Measurements from ENCODE around the gene SMAD3. TPM values are rescaled to one million over a fixed set of nuclear protein-coding genes. Genes with fewer than 3 reads are reported as not detected.
A peak's percentile ranks its signal among the peaks of the same experiment; 100 is the strongest.

Gene SMAD3
- total and polyA plus RNA-seq, 2 experiments from 2014 or later = 30.8 to 34.0 TPM

- H3K4me1 ChIP-seq (ENCODE audit: insufficient read depth) = peaks cover 55% of the 10 kb centered on the region
- H3K4me2 ChIP-seq (ENCODE audit: unreplicated experiment) = no peak overlapping the region
- TF ChIP-seq EZH2phosphoT487 (IDR thresholded peaks at IDR 0.05; ENCODE audit: insufficient read depth, low read depth) (no peak), EZH2 (IDR thresholded peaks at IDR 0.05; ENCODE audit: insufficient read depth, poor library complexity, severe bottlenecking) (no peak)
Measured at GRCh38 chr15:67179411-67179995, 114.1 kb downstream of the SMAD3 start.

GRCh38 chr15:67180035-67180434 lies 114.6 kb downstream of the SMAD3 start:
- 88% methylated on average over 11 of the region's 11 CpGs for WGBS, 2 experiments (ENCODE audit: low coverage in 1 of 2, low lambda C conversion rate in 2 of 2, missing lambda C conversion rate in 2 of 2)
- H3K27ac ChIP-seq = 0 out of 2 replicates have a peak overlapping the region, but pooled peaks have one; percentile 84

More at GRCh38 chr15:67179411-67179995, 114.1 kb downstream of the SMAD3 start:
- H3K27ac ChIP-seq = peak overlapping the region; percentile 84
- H3K9ac ChIP-seq = peak overlapping the region; percentile 57; the same call in 1 of the 2 replicates
- no peak overlapping the region for H2AFZ ChIP-seq
- H3K9me3 ChIP-seq (ENCODE audit: low read depth) = no peaks in the 10 kb centered on the region
- H3K36me3 ChIP-seq (ENCODE audit: low read depth) = peaks cover 21% of the 10 kb centered on the region; the same call in 1 of the 2 replicates
- in situ Hi-C loops (cut with MboI) = no loop called here
- H3K9me2 ChIP-seq (ENCODE audit: insufficient read depth) = no peaks in the 10 kb centered on the region
- 96 to 97% methylated on average over 9 of the region's 9 CpGs for WGBS, 2 experiments (ENCODE audit: low coverage in 1 of 2, low lambda C conversion rate in 2 of 2, missing lambda C conversion rate in 2 of 2)
- H3K4me3 ChIP-seq = no peak overlapping the region
- no peak for DNase-seq
- H4K20me1 ChIP-seq (ENCODE audit: insufficient read depth) = no peaks in the 10 kb centered on the region
- no peaks in the 10 kb centered on the region for H3K27me3 ChIP-seq (replicated peaks; ENCODE audit: insufficient read depth)
- H3F3A ChIP-seq (ENCODE audit: insufficient read depth) = peaks cover 49% of the 10 kb centered on the region
- peaks cover 24% of the 10 kb centered on the region; the same call in 1 of the 2 replicates for H3K79me2 ChIP-seq (ENCODE audit: insufficient read depth)

DNA sequence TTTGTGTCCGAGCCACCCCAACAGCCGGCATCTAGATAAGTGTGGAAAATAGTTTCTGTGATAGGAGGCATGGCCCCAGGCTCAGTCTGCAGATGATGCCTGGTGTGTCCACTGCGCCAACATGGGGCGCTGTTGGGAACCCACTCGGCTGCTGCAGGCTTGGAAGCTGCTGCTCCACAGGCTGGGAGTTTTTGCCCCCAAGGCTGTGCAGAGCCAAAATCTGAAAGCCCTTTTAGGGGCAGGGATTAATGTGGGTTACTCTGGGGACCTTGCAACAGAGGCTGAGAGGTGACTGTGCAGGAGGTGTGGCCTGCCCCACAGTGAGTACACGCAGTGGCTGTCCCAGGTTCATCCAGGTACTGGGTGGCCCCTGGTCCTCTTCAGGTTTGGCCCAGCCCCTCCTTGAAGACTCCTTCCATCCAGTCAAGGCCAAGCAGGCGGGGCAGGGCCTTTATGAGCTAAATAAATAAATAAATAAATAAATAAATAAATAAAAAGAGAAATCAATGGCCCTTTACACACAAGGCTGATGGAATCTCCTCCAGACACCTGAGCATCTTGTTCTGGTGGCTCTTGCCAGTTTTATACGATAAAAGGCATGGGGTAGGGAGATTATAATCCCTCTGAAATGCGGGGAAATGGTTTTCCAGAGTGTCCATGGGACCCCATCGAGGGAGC lies 115.3 kb downstream of the SMAD3 start:
- DNase-seq = no peak
- no peaks in the 10 kb centered on the region for H4K20me1 ChIP-seq (ENCODE audit: insufficient read depth)
- no peak overlapping the region for H3K27ac ChIP-seq
- in situ Hi-C loops (cut with MboI) = no loop called here
- H3K9me3 ChIP-seq (ENCODE audit: low read depth) = no peaks in the 10 kb centered on the region
- WGBS, 2 experiments (ENCODE audit: low coverage in 1 of 2, low lambda C conversion rate in 2 of 2, missing lambda C conversion rate in 2 of 2) = 96 to 97% methylated on average over 10 of the region's 10 CpGs
- no peak overlapping the region for H3K4me3 ChIP-seq
- H3K36me3 ChIP-seq (ENCODE audit: low read depth) = peaks cover 22% of the 10 kb centered on the region; the same call in 1 of the 2 replicates
- no peak overlapping the region for H3K4me2 ChIP-seq (ENCODE audit: unreplicated experiment)
- no peaks in the 10 kb centered on the region for H3K27me3 ChIP-seq (replicated peaks; ENCODE audit: insufficient read depth)
- H3K79me2 ChIP-seq (ENCODE audit: insufficient read depth) = peaks cover 20% of the 10 kb centered on the region; the same call in 1 of the 2 replicates
- no peak overlapping the region for H2AFZ ChIP-seq
- H3K9ac ChIP-seq = no peak overlapping the region
- peaks cover 60% of the 10 kb centered on the region for H3F3A ChIP-seq (ENCODE audit: insufficient read depth)
- peaks cover 49% of the 10 kb centered on the region for H3K4me1 ChIP-seq (ENCODE audit: insufficient read depth)
- no peaks in the 10 kb centered on the region for H3K9me2 ChIP-seq (ENCODE audit: insufficient read depth)
- TF ChIP-seq EZH2 (IDR thresholded peaks at IDR 0.05; ENCODE audit: insufficient read depth, poor library complexity, severe bottlenecking) = no peak
- no peak for TF ChIP-seq EZH2phosphoT487 (IDR thresholded peaks at IDR 0.05; ENCODE audit: insufficient read depth, low read depth)

More at GRCh38 chr15:67180035-67180434, 114.6 kb downstream of the SMAD3 start:
- H3K9ac ChIP-seq = no peak overlapping the region
- TF ChIP-seq EZH2phosphoT487 (IDR thresholded peaks at IDR 0.05; ENCODE audit: insufficient read depth, low read depth) = no peak
- TF ChIP-seq EZH2 (IDR thresholded peaks at IDR 0.05; ENCODE audit: insufficient read depth, poor library complexity, severe bottlenecking) = no peak
- H4K20me1 ChIP-seq (ENCODE audit: insufficient read depth) = no peaks in the 10 kb centered on the region
- H3K36me3 ChIP-seq (ENCODE audit: low read depth) = peaks cover 21% of the 10 kb centered on the region; the same call in 1 of the 2 replicates
- H3K79me2 ChIP-seq (ENCODE audit: insufficient read depth) = peaks cover 20% of the 10 kb centered on the region; the same call in 1 of the 2 replicates
- H3K9me3 ChIP-seq (ENCODE audit: low read depth) = no peaks in the 10 kb centered on the region
- peaks cover 54% of the 10 kb centered on the region for H3F3A ChIP-seq (ENCODE audit: insufficient read depth)
- H3K4me3 ChIP-seq = no peak overlapping the region
- in situ Hi-C loops (cut with MboI) = no loop called here
- peaks cover 52% of the 10 kb centered on the region for H3K4me1 ChIP-seq (ENCODE audit: insufficient read depth)
- no peak overlapping the region for H3K4me2 ChIP-seq (ENCODE audit: unreplicated experiment)
- H3K9me2 ChIP-seq (ENCODE audit: insufficient read depth) = no peaks in the 10 kb centered on the region
- no peaks in the 10 kb centered on the region for H3K27me3 ChIP-seq (replicated peaks; ENCODE audit: insufficient read depth)
- no peak overlapping the region for H2AFZ ChIP-seq
- no peak for DNase-seq

GRCh38 chr15:67181221-67181639 lies 115.8 kb downstream of the SMAD3 start:
- peaks cover 17% of the 10 kb centered on the region; the same call in 1 of the 2 replicates for H3K79me2 ChIP-seq (ENCODE audit: insufficient read depth)
- H2AFZ ChIP-seq = no peak overlapping the region
- peaks cover 50% of the 10 kb centered on the region for H3K4me1 ChIP-seq (ENCODE audit: insufficient read depth)
- no peaks in the 10 kb centered on the region for H3K27me3 ChIP-seq (replicated peaks; ENCODE audit: insufficient read depth)
- H3K36me3 ChIP-seq (ENCODE audit: low read depth) = peaks cover 22% of the 10 kb centered on the region; the same call in 1 of the 2 replicates
- H3K4me2 ChIP-seq (ENCODE audit: unreplicated experiment) = no peak overlapping the region
- no peaks in the 10 kb centered on the region for H3K9me3 ChIP-seq (ENCODE audit: low read depth)
- in situ Hi-C loops (cut with MboI) = no loop called here
- no peaks in the 10 kb centered on the region for H3K9me2 ChIP-seq (ENCODE audit: insufficient read depth)
- H3F3A ChIP-seq (ENCODE audit: insufficient read depth) = peaks cover 61% of the 10 kb centered on the region
- H3K4me3 ChIP-seq = no peak overlapping the region
- no peak for TF ChIP-seq EZH2phosphoT487 (IDR thresholded peaks at IDR 0.05; ENCODE audit: insufficient read depth, low read depth)
- TF ChIP-seq EZH2 (IDR thresholded peaks at IDR 0.05; ENCODE audit: insufficient read depth, poor library complexity, severe bottlenecking) = no peak
- H3K9ac ChIP-seq = no peak overlapping the region
- DNase-seq = no peak
- H3K27ac ChIP-seq = no peak overlapping the region
- WGBS, 2 experiments (ENCODE audit: low coverage in 1 of 2, low lambda C conversion rate in 2 of 2, missing lambda C conversion rate in 2 of 2) = 95 to 96% methylated on average over 12 to 15 of the region's 15 CpGs
- no peaks in the 10 kb centered on the region for H4K20me1 ChIP-seq (ENCODE audit: insufficient read depth)
